SK-N-MC (cell line): ENCODE measurements around the gene RAC3.
A peak's percentile ranks its signal among the peaks of the same experiment; 100 is the strongest.

ENCODE experiments used
- DNase-seq: peaks from one replicate; pipeline ENCODE4 v3.0.0-alpha.2; 2011; ENCODE audit warnings: low read depth, low spot score
- H3K27ac ChIP-seq: fragments of 200-600 bp; sonication (generic); 2 replicates; pipeline ENCODE4 v1.5.1; 2016; ENCODE audit warnings: mixed run types
- H3K36me3 ChIP-seq: fragments of 200-600 bp; sonication (generic); 2 replicates; pipeline ENCODE4 v1.6.1; 2017; ENCODE audit warnings: antibody characterized with exemption, low read length, mixed read lengths; ENCODE audit not compliant: insufficient read depth
- H3K4me3 ChIP-seq: fragments of 200-600 bp; sonication (generic); 2 replicates; pipeline ENCODE4 v1.5.1; 2016
- H3K9ac ChIP-seq: fragments of 200-600 bp; sonication (generic); 2 replicates; pipeline ENCODE4 v1.8.0; 2017; ENCODE audit warnings: mixed run types, mixed read lengths; ENCODE audit not compliant: insufficient read length
- H3K9me3 ChIP-seq: fragments of 200-600 bp; sonication (generic); 2 replicates; pipeline ENCODE4 v1.6.1; 2017; ENCODE audit warnings: low read depth, mild to moderate bottlenecking, antibody characterized with exemption, low read length, moderate library complexity, mixed read lengths
- EZH2 ChIP-seq: fragments of 200-600 bp; sonication (generic); IDR thresholded peaks from one replicate; pipeline ENCODE4 v1.6.1; 2017; ENCODE audit warnings: antibody characterized with exemption
- FOXP2 ChIP-seq: optimal IDR thresholded peaks from 2 replicates; pipeline ENCODE3; 2011; ENCODE audit warnings: mild to moderate bottlenecking, moderate library complexity; ENCODE audit not compliant: insufficient read depth; ENCODE audit errors: extremely low read length, control extremely low read depth
- POLR2AphosphoS5 ChIP-seq: IDR thresholded peaks from 2 replicates; pipeline ENCODE4 v1.6.1; 2012; ENCODE audit warnings: mild to moderate bottlenecking, low read depth, low read length, borderline replicate concordance

RAC3 gene

GRCh38 chr17:82076018-82076784 is 44.7 kb downstream of the RAC3 start:
- Histone ChIP-seq H3K36me3 (peaks cover 30% of the 10 kb centered on the region; the same call in 1 of the 2 replicates), H3K9me3 (no peaks in the 10 kb centered on the region), H3K4me3 (no peak overlapping the region), H3K9ac (no peak overlapping the region), H3K27ac (peak overlapping the region; percentile 56; the same call in 1 of the 2 replicates)
- no peak for DNase-seq
- TF ChIP-seq EZH2 (no peak), FOXP2 (no peak), POLR2AphosphoS5 (no peak)

- 0 out of 2 replicates have a peak, but pooled peaks have one; percentile 34 for TF ChIP-seq POLR2AphosphoS5
- no peak for TF ChIP-seq EZH2
- Histone ChIP-seq H3K4me3 (no peak overlapping the region), H3K9me3 (no peaks in the 10 kb centered on the region), H3K9ac (no peak overlapping the region), H3K36me3 (peaks cover 36% of the 10 kb centered on the region; the same call in 1 of the 2 replicates), H3K27ac (peak overlapping the region; percentile 56; the same call in 1 of the 2 replicates)
- DNase-seq: no peak
These were observed 45.5 kb downstream of the RAC3 start for GRCh38 chr17:82076785-82077591.

- TF ChIP-seq EZH2 (no peak), POLR2AphosphoS5 (peak; percentile 49; the same call in 1 of the 2 replicates)
- no peaks in the 10 kb centered on the region for H3K9me3 ChIP-seq
- peaks cover 44% of the 10 kb centered on the region; the same call in 1 of the 2 replicates for H3K36me3 ChIP-seq
- DNase-seq: no peak
- 0 out of 2 replicates have a peak overlapping the region, but pooled peaks have one; percentile 36 for H3K27ac ChIP-seq
- no peak overlapping the region for H3K9ac ChIP-seq
- H3K4me3 ChIP-seq: no peak overlapping the region
These were observed 46.3 kb downstream of the RAC3 start for GRCh38 chr17:82077617-82078358.

GRCh38 chr17:82078433-82078832 is 47.0 kb downstream of the RAC3 start:
- H3K27ac ChIP-seq: 0 out of 2 replicates have a peak overlapping the region, but pooled peaks have one; percentile 36
- H3K9me3 ChIP-seq: no peaks in the 10 kb centered on the region
- TF ChIP-seq FOXP2: no peak
- TF ChIP-seq POLR2AphosphoS5: no peak
- no peak for TF ChIP-seq EZH2
- no peak for DNase-seq
- no peak overlapping the region for H3K4me3 ChIP-seq
- H3K36me3 ChIP-seq: peaks cover 50% of the 10 kb centered on the region; the same call in 1 of the 2 replicates
- H3K9ac ChIP-seq: no peak overlapping the region

- Histone ChIP-seq H3K9me3 (no peaks in the 10 kb centered on the region), H3K4me3 (no peak overlapping the region), H3K9ac (no peak overlapping the region), H3K36me3 (peaks cover 57% of the 10 kb centered on the region), H3K27ac (no peak overlapping the region)
- no peak for DNase-seq
- TF ChIP-seq FOXP2 (no peak), POLR2AphosphoS5 (peak; percentile 13; the same call in 1 of the 2 replicates), EZH2 (no peak)
These were observed 47.7 kb downstream of the RAC3 start for GRCh38 chr17:82079001-82079677.

- Histone ChIP-seq H3K9ac (no peak overlapping the region), H3K27ac (no peak overlapping the region), H3K36me3 (peaks cover 68% of the 10 kb centered on the region), H3K4me3 (no peak overlapping the region), H3K9me3 (no peaks in the 10 kb centered on the region)
- DNase-seq: no peak
- no peak; the same call in 1 of the 2 replicates for TF ChIP-seq POLR2AphosphoS5
- TF ChIP-seq FOXP2: no peak
- TF ChIP-seq EZH2: no peak
These were observed 48.7 kb downstream of the RAC3 start for GRCh38 chr17:82080048-82080788.

- Histone ChIP-seq H3K9me3 (no peaks in the 10 kb centered on the region), H3K4me3 (no peak overlapping the region), H3K36me3 (peaks cover 75% of the 10 kb centered on the region), H3K9ac (no peak overlapping the region), H3K27ac (no peak overlapping the region)
- DNase-seq: no peak
- TF ChIP-seq FOXP2 (no peak), EZH2 (no peak), POLR2AphosphoS5 (no peak)
These were observed 49.4 kb downstream of the RAC3 start for GRCh38 chr17:82080789-82081464.
